GM06990 (cell line): ENCODE data around the gene PRR5L.

Experiments used
- DNase-seq: peaks from one replicate; pipeline ENCODE4 v3.0.0-alpha.2; 2011; ENCODE audit not compliant: insufficient read length; ENCODE audit errors: extremely low read depth
- H3K27me3 ChIP-seq: replicated peaks from 2 replicates; pipeline ENCODE4 v1.6.0; 2011; ENCODE audit warnings: low read length; ENCODE audit not compliant: control insufficient read depth, insufficient read depth
- H3K36me3 ChIP-seq: 2 replicates; pipeline ENCODE4 v1.5.1; 2011; ENCODE audit warnings: low read length; ENCODE audit not compliant: control insufficient read depth, insufficient read depth
- H3K4me3 ChIP-seq: replicated peaks from 2 replicates; pipeline ENCODE4 v1.5.1; 2011; ENCODE audit warnings: low read depth, mild to moderate bottlenecking, control low read depth, low read length
- CTCF ChIP-seq: IDR thresholded peaks from 2 replicates; pipeline ENCODE4 v1.5.1; 2011; ENCODE audit warnings: low read length, control low read depth, mild to moderate bottlenecking, inconsistent platforms; ENCODE audit not compliant: insufficient read depth, poor library complexity, severe bottlenecking

Gene PRR5L

DNA sequence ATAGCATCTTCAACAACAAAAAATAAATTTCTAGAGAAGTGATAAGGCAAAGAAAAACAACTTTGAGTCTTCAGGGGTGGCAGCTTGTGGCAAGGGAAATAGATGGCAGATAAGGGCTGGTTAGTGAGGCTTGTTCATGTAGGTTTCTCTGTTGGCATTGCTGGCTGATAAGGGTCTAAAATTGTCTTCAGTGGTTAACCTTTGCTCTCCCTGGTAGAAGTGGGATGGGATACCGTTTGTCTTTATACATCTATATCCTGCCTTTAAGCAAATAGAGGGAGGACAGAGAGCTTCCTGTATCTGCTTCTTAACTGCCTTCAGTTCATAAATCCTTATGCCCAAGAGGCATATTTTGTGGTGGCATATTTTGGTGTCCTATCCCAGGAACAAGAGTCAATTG is 156.9 kb downstream of the PRR5L start:
- Histone ChIP-seq H3K27me3 (no peaks in the 10 kb centered on the region), H3K36me3 (no peaks in the 10 kb centered on the region), H3K4me3 (no peak overlapping the region)
- DNase-seq = no peak
- no peak for TF ChIP-seq CTCF

GRCh38 chr11:36453678-36454077 is 157.6 kb downstream of the PRR5L start:
- no peak for TF ChIP-seq CTCF
- Histone ChIP-seq H3K4me3 (no peak overlapping the region), H3K27me3 (no peaks in the 10 kb centered on the region), H3K36me3 (no peaks in the 10 kb centered on the region)
- no peak for DNase-seq

DNA sequence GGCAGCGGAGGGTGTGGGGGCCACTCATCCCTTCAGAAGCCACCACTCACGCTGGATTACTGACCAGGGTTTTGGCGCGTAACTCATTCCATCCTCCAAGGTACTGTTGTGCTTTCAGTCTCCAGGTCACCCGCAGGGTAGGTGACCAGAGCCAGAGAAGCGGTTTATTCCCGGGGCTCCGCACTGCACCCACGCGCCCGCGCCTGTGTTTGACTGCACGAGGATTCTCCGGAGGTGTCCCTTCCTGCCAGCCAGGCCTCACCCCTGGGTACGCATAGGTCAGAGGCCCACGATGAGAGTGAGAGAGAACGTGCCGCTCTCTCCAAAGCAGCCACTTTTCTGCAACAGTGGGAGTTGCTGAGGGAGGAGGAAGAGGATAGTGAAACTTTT is 158.5 kb downstream of the PRR5L start:
- TF ChIP-seq CTCF = no peak
- H3K4me3 ChIP-seq = no peak overlapping the region
- no peak for DNase-seq
- H3K27me3 ChIP-seq = no peaks in the 10 kb centered on the region
- no peaks in the 10 kb centered on the region for H3K36me3 ChIP-seq

GRCh38 chr11:36454941-36455631 is 159.0 kb downstream of the PRR5L start:
- no peak overlapping the region for H3K4me3 ChIP-seq
- H3K36me3 ChIP-seq = no peaks in the 10 kb centered on the region
- DNase-seq = no peak

GRCh38 chr11:36455658-36456111 is 159.6 kb downstream of the PRR5L start:
- DNase-seq = no peak
- TF ChIP-seq CTCF = no peak
- H3K36me3 ChIP-seq = no peaks in the 10 kb centered on the region
- no peak overlapping the region for H3K4me3 ChIP-seq
- H3K27me3 ChIP-seq = no peaks in the 10 kb centered on the region

More at GRCh38 chr11:36454941-36455631, 159.0 kb downstream of the PRR5L start:
- TF ChIP-seq CTCF = no peak
- no peaks in the 10 kb centered on the region for H3K27me3 ChIP-seq

DNA sequence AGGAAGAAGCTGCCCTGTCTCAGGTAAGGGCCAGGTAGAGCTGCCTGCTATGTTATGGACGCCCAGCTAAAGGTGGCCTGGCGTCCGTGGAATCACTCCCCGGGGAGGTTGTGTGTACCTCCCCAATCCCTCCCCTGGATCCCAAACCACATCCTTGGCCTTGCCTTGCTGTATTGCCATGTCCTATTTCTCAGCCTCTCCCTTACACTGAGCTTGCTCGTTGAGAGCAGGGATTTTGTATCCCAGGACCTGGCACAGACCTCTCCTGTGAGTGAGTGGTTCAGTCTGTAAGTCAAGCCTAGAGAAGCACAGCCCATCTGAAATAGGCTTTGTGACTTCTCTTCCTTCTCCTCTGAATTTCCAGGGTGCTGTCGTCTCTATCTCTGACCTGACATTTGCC is 160.1 kb downstream of the PRR5L start:
- no peak for TF ChIP-seq CTCF
- DNase-seq = no peak
- Histone ChIP-seq H3K27me3 (no peaks in the 10 kb centered on the region), H3K36me3 (no peaks in the 10 kb centered on the region), H3K4me3 (no peak overlapping the region)
